Ascending aorta (tissue), 2 donors: ENCODE results near the gene ATP10B. TPM values are rescaled to one million over a fixed set of nuclear protein-coding genes. Genes with fewer than 3 reads are reported as not detected.

Source experiments
- DNase-seq, 2 donors: peaks; one replicate each; pipeline ENCODE4 v3.0.0-alpha.2; 2019; ENCODE audit warnings: low spot score in 2 of 2
- H3K27ac ChIP-seq, 2 donors: fragments of 200-600 bp; sonication (generic); one replicate each; pipeline ENCODE4 v1.5.1; 2016 to 2017; ENCODE audit warnings: mild to moderate bottlenecking in 1 of 2
- H3K27me3 ChIP-seq: fragments of 200-600 bp; sonication (generic); one replicate; pipeline ENCODE4 v1.5.1; 2017
- H3K36me3 ChIP-seq, 2 donors: fragments of 200-600 bp; sonication (generic); one replicate each; pipeline ENCODE4 v1.5.1; 2016
- H3K4me1 ChIP-seq, 2 donors: fragments of 200-600 bp; sonication (generic); one replicate each; pipeline ENCODE4 v1.5.1; 2016 to 2017; ENCODE audit warnings: mild to moderate bottlenecking in 1 of 2
- H3K4me3 ChIP-seq, 2 donors: fragments of 200-600 bp; sonication (generic); one replicate each; pipeline ENCODE4 v1.5.1; 2016 to 2017; ENCODE audit warnings: mild to moderate bottlenecking in 1 of 2
- H3K9me3 ChIP-seq, 2 donors: fragments of 200-600 bp; sonication (generic); one replicate each; pipeline ENCODE4 v1.5.1; 2016
- intact Hi-C: fragments of 100-400 bp; cut with DNase I; formaldehyde crosslinking; loops from one replicate; pipeline ENCODE4 v1.15.1; 2023
- total RNA-seq: library from RNA; depleted of rRNA; stranded (reverse); fragments of >200 nt; gene quantifications from one replicate; pipeline ENCODE4 v1.1.0, GENCODE V29; 2016
- TF ChIP-seq, protein P1 (sequence below), 3 experiments: fragments of 200-600 bp in 2 of 3; fragments of 450-650 bp in 1 of 3; sonication (generic) in 2 of 3; IDR thresholded peaks; one replicate each; pipeline ENCODE4 v1.5.1; 2016 to 2019; ENCODE audit warnings: antibody characterized with exemption in 3 of 3, mild to moderate bottlenecking in 1 of 3, moderate library complexity in 1 of 3

The ATP10B gene
- total RNA-seq, 1 donor from 2014 or later, result 0.43 TPM

DNA sequence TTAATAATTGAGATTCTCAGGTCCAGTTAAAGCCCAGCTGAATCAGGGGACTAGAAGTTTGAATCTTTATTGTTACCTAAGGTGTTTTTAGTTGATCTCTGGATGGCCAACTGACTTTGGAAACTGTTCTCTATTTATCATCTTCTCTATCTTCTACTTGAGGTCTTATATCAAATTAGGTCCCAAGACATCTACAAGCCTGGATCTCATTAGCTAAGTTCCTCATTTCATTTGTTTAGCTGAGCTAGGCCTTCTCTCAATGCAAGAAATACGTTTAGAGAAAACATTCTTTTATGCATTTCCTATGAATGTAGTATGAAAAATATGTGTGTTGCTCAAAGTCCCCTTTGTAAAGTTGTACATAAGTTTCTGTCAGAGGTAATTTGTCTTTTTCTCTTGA is 233.7 kb downstream of the ATP10B start:
- DNase-seq, result no peak
- Histone ChIP-seq H3K36me3 (no peaks in the 10 kb centered on the region), H3K4me1 (no peaks in the 10 kb centered on the region), H3K27ac (no peak overlapping the region), H3K9me3 (no peaks in the 10 kb centered on the region), H3K27me3 (no peaks in the 10 kb centered on the region), H3K4me3 (no peak overlapping the region)
- TF ChIP-seq, protein P1, sequence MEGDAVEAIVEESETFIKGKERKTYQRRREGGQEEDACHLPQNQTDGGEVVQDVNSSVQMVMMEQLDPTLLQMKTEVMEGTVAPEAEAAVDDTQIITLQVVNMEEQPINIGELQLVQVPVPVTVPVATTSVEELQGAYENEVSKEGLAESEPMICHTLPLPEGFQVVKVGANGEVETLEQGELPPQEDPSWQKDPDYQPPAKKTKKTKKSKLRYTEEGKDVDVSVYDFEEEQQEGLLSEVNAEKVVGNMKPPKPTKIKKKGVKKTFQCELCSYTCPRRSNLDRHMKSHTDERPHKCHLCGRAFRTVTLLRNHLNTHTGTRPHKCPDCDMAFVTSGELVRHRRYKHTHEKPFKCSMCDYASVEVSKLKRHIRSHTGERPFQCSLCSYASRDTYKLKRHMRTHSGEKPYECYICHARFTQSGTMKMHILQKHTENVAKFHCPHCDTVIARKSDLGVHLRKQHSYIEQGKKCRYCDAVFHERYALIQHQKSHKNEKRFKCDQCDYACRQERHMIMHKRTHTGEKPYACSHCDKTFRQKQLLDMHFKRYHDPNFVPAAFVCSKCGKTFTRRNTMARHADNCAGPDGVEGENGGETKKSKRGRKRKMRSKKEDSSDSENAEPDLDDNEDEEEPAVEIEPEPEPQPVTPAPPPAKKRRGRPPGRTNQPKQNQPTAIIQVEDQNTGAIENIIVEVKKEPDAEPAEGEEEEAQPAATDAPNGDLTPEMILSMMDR (IDR thresholded peaks at IDR 0.05), result no peak
- intact Hi-C loops, result no loop called here

GRCh38 chr5:160616712-160617497 is 235.1 kb downstream of the ATP10B start:
- Histone ChIP-seq H3K36me3 (no peaks in the 10 kb centered on the region), H3K4me3 (no peak overlapping the region), H3K9me3 (no peaks in the 10 kb centered on the region), H3K27ac (no peak overlapping the region), H3K27me3 (no peaks in the 10 kb centered on the region), H3K4me1 (no peaks in the 10 kb centered on the region)
- TF ChIP-seq, protein P1 (IDR thresholded peaks at IDR 0.05), result no peak
- intact Hi-C loops, result no loop called here
- no peak for DNase-seq

DNA sequence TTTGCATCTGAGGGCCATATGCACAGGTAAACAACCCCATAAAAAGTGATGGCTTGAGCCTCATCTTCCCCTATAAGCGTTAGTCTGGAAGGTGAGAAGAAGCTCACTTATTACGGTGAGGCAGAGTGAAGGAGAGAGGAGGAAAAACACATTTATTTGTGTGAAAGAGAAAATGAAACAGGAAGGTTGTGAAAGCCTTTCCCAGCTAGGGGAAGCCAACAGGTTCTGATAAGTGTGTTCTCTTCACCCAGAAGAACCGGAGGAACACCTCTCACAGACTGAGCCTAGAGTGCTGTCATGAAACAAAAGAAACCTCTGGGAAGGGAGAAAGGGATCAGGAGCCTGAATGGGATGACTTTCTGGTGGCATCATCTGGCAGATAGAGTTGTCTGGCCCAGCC is 237.9 kb downstream of the ATP10B start:
- Histone ChIP-seq H3K4me3 (no peak overlapping the region), H3K36me3 (no peaks in the 10 kb centered on the region), H3K27ac (no peak overlapping the region), H3K4me1 (no peaks in the 10 kb centered on the region), H3K27me3 (no peaks in the 10 kb centered on the region), H3K9me3 (no peaks in the 10 kb centered on the region)
- TF ChIP-seq, protein P1 (IDR thresholded peaks at IDR 0.05), result no peak
- no peak for DNase-seq
- intact Hi-C loops, result no loop called here

- Histone ChIP-seq H3K4me3 (no peak overlapping the region), H3K9me3 (no peaks in the 10 kb centered on the region), H3K27me3 (no peaks in the 10 kb centered on the region), H3K4me1 (no peaks in the 10 kb centered on the region), H3K27ac (no peak overlapping the region), H3K36me3 (no peaks in the 10 kb centered on the region)
- intact Hi-C loops, result no loop called here
- no peak for DNase-seq
- TF ChIP-seq, protein P1 (IDR thresholded peaks at IDR 0.05), result no peak
Observed at GRCh38 chr5:160605266-160605665, 246.7 kb downstream of the ATP10B start.

DNA sequence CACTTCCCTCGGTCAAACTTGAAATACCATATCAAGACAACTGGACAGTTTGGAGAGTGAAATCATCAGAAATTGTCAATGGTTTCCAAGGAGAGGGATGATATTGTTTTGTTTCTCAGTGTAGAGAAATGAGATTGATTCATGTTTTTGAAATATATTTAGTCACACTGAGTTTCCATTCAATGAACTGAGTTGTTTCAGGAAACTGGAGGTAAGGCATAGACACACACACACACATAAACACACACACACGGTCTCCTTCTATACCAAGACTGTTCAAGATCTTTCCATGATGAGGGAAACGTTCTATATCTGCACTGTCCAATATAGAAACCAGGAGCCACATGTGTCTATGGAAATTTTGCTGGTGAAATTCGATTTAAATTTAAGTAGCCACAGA is 247.5 kb downstream of the ATP10B start:
- no peaks in the 10 kb centered on the region for H3K36me3 ChIP-seq
- intact Hi-C loops, result no loop called here
- H3K27me3 ChIP-seq, result no peaks in the 10 kb centered on the region
- H3K9me3 ChIP-seq, result no peaks in the 10 kb centered on the region
- DNase-seq, result no peak
- H3K4me3 ChIP-seq, result no peak overlapping the region
- no peaks in the 10 kb centered on the region for H3K4me1 ChIP-seq
- H3K27ac ChIP-seq, result no peak overlapping the region
- TF ChIP-seq, protein P1 (IDR thresholded peaks at IDR 0.05), result no peak
